NCI-H2107 treated with DMSO at 0.1 percent for 48 hours (cell line): Measurements from ENCODE around the gene MYLK.

Experiments
- DNase-seq: peaks from one replicate; lab custom pipeline; 2025; ENCODE audit not compliant: unreplicated experiment; lab: John Stamatoyannopoulos, UW

The MYLK gene

GRCh38 chr3:123778991-123779622 is 105.0 kb downstream of the MYLK start:
- DNase-seq = no peak

GRCh38 chr3:123778525-123778924 is 105.6 kb downstream of the MYLK start:
- DNase-seq = no peak

DNA sequence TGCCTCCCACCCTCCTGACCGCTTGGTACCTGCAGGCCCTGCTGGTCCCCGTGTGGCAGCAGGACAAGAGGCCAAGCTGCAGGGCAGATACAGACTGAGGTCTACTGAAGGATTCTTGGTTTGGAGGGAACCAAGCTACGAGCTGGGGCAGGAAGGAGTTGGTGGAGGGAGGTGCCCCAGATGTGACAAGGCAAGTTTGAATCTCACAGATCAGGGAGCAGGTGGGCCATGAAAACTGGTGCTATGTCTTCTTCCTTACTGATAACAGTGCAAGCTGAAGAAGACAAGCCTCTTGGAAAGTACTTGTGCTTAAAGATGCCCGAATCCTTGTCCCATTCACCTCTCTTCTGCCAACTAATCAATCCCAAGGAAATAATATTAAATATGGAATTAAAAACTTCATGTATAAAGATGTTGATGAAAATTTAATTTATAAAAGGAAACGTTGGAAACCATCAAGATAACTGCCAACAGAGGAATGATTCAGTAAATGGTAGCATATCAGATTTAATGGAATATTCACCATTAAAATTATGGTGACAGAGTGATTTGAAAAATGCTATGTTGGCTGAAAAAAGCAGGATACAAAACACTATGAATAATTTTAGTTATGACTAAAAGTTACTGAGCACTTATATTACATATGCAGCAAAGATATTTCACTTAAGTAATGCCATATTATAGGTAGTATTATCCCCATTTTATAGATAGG is 107.9 kb downstream of the MYLK start:
- no peak for DNase-seq

DNA sequence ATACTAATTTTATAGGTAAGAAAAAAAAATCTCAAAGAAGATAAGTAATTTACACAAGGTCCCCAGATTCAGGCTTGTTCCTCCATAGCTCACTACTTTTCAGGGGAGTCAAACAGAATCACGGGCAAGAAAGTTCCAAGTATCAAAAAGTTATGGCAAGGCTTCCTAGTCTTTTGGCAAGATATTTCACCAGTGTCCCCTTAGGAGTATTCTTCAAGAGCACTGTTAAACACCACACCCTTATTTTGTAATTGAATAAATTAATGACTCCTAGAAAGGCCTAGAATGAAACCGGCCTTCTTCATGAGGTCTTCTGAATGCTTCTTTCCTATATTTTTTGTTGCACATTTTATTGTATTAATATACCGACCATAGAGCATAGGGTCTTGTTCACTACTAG is 109.7 kb downstream of the MYLK start:
- DNase-seq = no peak

- no peak for DNase-seq
These were observed 110.3 kb downstream of the MYLK start for GRCh38 chr3:123773681-123774431.

DNA sequence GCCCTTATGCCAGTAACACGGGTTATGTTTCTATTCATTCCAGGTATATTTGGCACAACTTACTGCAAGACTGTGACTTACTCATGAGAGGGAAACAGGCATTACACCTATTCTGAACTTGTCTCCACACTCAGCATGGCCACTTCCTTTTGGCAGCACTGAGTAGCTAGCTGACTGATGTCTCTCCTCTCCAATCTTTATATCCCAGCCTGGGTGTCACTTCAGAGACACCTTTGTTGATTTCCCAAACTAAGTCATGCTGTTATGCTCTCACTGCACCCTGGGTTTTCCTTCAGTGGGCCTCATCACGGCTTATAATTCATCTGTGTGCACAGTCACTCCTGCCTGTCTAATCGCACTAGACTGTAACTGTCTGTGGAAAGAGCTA is 114.8 kb downstream of the MYLK start:
- no peak for DNase-seq

- no peak for DNase-seq
These were observed 115.4 kb downstream of the MYLK start for GRCh38 chr3:123768480-123769355.

- DNase-seq = no peak
These were observed 116.4 kb downstream of the MYLK start for GRCh38 chr3:123767564-123768292.

DNA sequence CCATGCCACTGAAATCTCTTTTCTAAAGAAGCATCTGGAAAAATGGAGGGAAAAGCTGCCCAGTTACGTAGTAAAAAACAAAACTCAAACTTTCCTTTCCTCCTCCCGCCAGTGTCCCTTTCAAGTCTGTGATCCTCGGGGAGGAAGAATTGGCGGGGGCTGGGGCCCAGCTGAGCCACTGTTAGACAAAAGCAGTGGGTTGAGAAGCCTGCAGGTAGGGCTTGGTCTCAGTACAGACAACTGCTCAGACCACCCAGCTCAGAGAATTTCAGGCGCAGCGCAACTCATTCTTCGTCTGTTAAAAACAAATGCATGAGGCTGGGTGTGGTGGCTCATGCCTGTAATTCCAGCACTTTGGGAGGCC is 117.1 kb downstream of the MYLK start:
- no peak for DNase-seq

GRCh38 chr3:123766193-123767008 is 117.7 kb downstream of the MYLK start:
- DNase-seq = no peak

- DNase-seq = no peak
These were observed 118.5 kb downstream of the MYLK start for GRCh38 chr3:123765475-123766128.

DNA sequence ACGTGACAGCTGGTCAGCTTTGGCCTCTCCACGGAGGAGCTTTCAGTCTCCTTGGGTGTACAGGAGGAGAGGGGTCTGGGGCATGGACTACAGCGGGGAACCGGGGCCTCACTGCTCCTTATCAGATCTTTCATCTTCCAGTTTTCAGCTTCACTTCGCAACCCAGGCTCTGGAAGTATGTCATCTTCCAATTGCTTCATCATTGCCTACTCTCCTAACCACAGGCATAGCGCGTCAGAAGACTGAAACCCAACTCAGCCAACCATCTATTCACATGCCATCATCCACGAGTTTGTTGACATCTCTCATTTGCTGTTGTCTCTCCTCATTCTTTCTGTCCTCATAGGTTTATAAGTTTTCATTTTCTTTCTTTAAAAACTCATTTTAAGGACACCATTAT is 119.5 kb downstream of the MYLK start:
- DNase-seq = no peak

DNA sequence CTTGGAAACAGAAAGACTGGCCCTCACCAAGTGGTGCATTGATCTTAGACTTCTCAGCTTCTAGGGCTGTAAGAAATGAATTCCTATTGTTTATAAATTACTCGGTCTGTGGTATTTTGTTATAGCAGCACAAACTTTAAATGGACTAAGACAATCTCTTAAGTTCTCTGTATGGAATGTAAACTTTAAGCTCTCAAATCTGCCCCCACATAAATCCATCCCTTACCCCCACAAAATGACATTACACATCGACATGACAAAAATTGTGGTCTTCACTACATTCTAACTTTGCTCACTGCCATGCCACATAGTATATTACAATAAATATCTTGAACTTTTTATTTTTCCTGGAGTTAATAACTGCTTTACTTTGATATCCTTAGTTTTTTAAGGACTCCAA is 121.3 kb downstream of the MYLK start:
- DNase-seq = no peak

- DNase-seq = no peak
These were observed 123.3 kb downstream of the MYLK start for GRCh38 chr3:123760817-123761216.

DNA sequence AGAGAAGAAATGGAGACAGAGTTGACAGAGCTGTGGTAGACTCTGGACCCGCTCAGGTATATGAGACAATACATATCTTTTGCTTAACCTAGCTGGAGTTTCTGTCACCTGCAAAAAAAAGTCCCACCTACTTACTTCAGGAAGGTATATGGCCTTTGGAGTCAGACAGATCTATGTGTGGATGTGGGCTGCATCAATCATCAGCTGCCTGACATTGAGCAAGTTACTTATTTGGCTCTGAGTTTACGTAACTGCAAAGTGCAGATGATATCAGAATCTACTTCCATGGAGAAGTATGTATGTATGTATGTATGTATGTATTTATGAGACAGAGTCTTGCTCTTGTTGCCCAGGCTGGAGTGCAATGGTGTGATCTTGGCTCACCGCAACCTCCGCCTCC is 124.3 kb downstream of the MYLK start:
- DNase-seq = no peak

DNA sequence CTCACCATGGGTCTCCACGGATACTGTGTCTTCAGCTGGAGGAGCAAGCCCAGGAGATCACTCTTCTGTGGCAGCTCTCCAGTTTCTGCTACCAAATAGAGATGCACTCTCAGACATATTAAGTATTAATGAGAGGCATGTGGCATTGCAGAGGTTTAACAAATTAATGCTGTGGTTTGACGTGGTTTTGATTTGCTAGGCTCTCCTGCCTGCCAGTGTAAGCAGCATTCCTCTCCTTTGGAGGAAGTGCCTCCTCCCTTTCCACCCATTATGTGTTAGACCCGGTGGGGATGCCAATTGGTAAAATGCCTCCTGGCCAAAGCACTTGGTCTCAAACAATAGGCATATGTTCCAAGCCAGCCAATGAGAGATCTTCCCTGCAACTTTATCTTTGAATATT is 124.8 kb downstream of the MYLK start:
- DNase-seq = no peak

GRCh38 chr3:123758081-123758564 is 126.0 kb downstream of the MYLK start:
- DNase-seq = peak; percentile 99

DNA sequence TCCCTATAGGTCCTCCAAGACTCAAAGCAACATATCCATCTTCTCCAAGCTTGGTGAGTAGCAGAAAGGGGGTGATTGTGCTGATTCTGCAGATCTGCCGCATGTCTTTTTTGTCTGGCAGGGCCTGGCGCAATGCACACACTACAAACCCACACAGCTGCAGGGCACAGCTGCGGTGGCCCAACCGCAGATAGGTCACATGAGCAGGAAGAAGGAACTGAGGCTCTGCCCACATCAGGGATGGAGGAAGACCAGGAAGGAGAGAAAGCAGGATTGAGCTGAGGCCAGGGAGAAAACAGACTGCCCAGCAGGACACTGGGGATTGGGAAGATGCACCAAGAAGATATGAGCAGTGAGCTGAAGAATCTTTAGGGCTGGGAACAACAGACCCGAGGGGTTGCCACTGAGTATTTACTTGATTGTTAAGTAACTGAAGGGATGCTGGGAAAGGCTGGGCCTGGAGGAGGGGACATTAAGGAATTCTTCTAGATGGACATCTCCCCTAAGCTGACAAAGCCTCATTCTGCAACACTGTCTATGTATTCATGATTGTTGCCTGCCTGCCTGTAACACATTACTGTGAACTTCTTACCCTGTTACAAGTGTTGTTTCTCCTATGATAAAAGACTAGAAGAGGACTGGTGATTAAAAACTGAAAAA is 126.7 kb downstream of the MYLK start:
- DNase-seq = peak; percentile 46

- DNase-seq = no peak
These were observed 128.6 kb downstream of the MYLK start for GRCh38 chr3:123755501-123755900.
